ENCODE results near the gene LRRC7.

The LRRC7 gene

GRCh38 chr1:69976896-69977295, 409.2 kb downstream of the LRRC7 start:
- DNase-seq (ENCODE audit: low spot score), result peak; percentile 8

GRCh38 chr1:69982992-69983391, 415.3 kb downstream of the LRRC7 start:
- no peak for DNase-seq (ENCODE audit: low spot score)

- DNase-seq (ENCODE audit: low spot score), result no peak
Measured at GRCh38 chr1:69985376-69985775, 417.7 kb downstream of the LRRC7 start.

GRCh38 chr1:69985901-69986439, 418.2 kb downstream of the LRRC7 start:
- DNase-seq (ENCODE audit: low spot score), result no peak

- no peak for DNase-seq (ENCODE audit: low spot score)
Measured at GRCh38 chr1:69987881-69988280, 420.2 kb downstream of the LRRC7 start.

GRCh38 chr1:69991644-69992043, 423.9 kb downstream of the LRRC7 start:
- DNase-seq (ENCODE audit: low spot score), result no peak

GRCh38 chr1:69992594-69992993, 424.9 kb downstream of the LRRC7 start:
- no peak for DNase-seq (ENCODE audit: low spot score)

GRCh38 chr1:69993810-69994209, 426.1 kb downstream of the LRRC7 start:
- DNase-seq (ENCODE audit: low spot score), result no peak

- DNase-seq (ENCODE audit: low spot score), result no peak
Measured at GRCh38 chr1:69994241-69994640, 426.5 kb downstream of the LRRC7 start.

- DNase-seq (ENCODE audit: low spot score), result no peak
Measured at GRCh38 chr1:69998847-69999246, 431.1 kb downstream of the LRRC7 start.

GRCh38 chr1:70003211-70003908, 435.6 kb downstream of the LRRC7 start:
- no peak for DNase-seq (ENCODE audit: low spot score)

GRCh38 chr1:70005386-70006034, 437.8 kb downstream of the LRRC7 start:
- DNase-seq (ENCODE audit: low spot score), result no peak

- no peak for DNase-seq (ENCODE audit: low spot score)
Measured at GRCh38 chr1:70008660-70009059, 440.9 kb downstream of the LRRC7 start.

- DNase-seq (ENCODE audit: low spot score), result no peak
Measured at GRCh38 chr1:70017770-70018169, 450.0 kb downstream of the LRRC7 start.

GRCh38 chr1:70024272-70024671, 456.6 kb downstream of the LRRC7 start:
- DNase-seq (ENCODE audit: low spot score), result no peak

- no peak for DNase-seq (ENCODE audit: low spot score)
Measured at GRCh38 chr1:70025052-70025451, 457.3 kb downstream of the LRRC7 start.

GRCh38 chr1:70025846-70026245, 458.1 kb downstream of the LRRC7 start:
- no peak for DNase-seq (ENCODE audit: low spot score)

GRCh38 chr1:70033266-70033873, 465.6 kb downstream of the LRRC7 start:
- no peak for DNase-seq (ENCODE audit: low spot score)

- no peak for DNase-seq (ENCODE audit: low spot score)
Measured at GRCh38 chr1:70033936-70034335, 466.2 kb downstream of the LRRC7 start.

GRCh38 chr1:70034403-70034802, 466.7 kb downstream of the LRRC7 start:
- peak; percentile 4 for DNase-seq (ENCODE audit: low spot score)

GRCh38 chr1:70038025-70038424, 470.3 kb downstream of the LRRC7 start:
- DNase-seq (ENCODE audit: low spot score), result no peak

- DNase-seq (ENCODE audit: low spot score), result no peak
Measured at GRCh38 chr1:70039485-70039884, 471.8 kb downstream of the LRRC7 start.
